ENCODE measurements around the gene LTBP1. TPM values are rescaled to one million over a fixed set of nuclear protein-coding genes. Genes with fewer than 3 reads are reported as not detected.

Gene LTBP1
- total RNA-seq, 1 donor from 2014 or later: 102 TPM

DNA sequence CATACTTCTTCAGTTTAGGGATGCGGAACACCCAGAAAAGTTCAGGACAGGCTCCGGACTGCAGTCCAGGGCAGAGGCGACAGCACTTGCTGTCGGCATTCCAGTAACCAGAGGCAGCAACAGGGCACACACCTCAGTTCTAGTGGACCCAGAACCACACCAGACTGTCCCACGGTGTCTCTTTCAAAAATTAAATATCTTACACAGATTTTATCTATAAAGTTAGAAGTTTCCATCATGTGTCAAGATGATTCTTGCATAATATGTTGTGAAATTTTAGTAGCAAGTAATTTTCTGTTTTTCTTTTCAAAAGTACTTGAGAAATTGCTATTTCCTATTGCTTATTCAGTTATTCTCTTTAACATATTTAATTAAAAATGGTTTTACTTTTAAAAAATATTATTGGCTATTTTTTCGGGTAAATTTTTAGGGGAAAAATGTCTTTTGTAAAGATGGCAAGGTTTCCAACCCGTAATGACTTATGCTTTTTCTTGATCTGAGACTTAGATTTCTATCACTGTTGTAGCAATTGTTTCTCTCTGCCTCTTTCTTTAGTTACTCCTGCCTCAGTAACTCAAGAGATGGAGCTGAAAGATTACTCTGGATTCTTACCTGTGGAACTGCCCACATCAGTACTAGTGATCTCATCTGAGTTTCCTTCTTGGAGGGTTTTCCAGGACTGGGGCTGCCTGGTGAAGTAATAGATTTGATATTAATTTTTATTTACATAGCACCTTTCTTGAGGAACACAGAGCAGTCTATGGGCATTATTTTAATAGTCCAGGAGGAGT is 182.7 kb downstream of the LTBP1 start:
- Mint-ChIP-seq H3K27me3 (ENCODE audit: unreplicated experiment) (no peaks in the 10 kb centered on the region), H3K36me3 (ENCODE audit: unreplicated experiment) (peaks cover 10% of the 10 kb centered on the region), H3K9me3 (ENCODE audit: unreplicated experiment) (no peaks in the 10 kb centered on the region), H3K27ac (ENCODE audit: unreplicated experiment) (no peak overlapping the region), H3K4me1 (ENCODE audit: unreplicated experiment) (peaks cover 54% of the 10 kb centered on the region), H3K4me3 (ENCODE audit: unreplicated experiment) (no peak overlapping the region)
- TF ChIP-seq, protein P1, sequence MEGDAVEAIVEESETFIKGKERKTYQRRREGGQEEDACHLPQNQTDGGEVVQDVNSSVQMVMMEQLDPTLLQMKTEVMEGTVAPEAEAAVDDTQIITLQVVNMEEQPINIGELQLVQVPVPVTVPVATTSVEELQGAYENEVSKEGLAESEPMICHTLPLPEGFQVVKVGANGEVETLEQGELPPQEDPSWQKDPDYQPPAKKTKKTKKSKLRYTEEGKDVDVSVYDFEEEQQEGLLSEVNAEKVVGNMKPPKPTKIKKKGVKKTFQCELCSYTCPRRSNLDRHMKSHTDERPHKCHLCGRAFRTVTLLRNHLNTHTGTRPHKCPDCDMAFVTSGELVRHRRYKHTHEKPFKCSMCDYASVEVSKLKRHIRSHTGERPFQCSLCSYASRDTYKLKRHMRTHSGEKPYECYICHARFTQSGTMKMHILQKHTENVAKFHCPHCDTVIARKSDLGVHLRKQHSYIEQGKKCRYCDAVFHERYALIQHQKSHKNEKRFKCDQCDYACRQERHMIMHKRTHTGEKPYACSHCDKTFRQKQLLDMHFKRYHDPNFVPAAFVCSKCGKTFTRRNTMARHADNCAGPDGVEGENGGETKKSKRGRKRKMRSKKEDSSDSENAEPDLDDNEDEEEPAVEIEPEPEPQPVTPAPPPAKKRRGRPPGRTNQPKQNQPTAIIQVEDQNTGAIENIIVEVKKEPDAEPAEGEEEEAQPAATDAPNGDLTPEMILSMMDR (IDR thresholded peaks at IDR 0.05): no peak
- no peak for DNase-seq (ENCODE audit: extremely low spot score, unreplicated experiment)

DNA sequence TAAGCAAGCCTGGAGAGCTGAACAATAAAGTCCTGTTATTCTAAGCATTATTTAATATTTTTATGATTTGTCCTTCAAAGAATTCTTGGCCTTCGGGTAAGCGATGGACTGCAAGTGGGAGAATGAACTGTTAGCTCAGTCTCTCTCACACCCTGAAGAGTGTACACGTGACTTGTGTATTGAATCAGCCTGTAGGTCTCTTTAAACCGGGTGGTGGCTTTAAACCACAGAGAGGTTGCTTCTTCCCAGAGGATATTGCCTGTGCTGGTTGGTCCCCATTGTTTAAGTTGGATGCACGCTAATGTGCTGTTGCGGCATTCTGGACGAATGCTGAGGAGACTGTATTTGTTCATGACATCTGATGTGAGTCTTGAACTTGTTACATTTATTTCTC is 183.3 kb downstream of the LTBP1 start:
- TF ChIP-seq, protein P1 (IDR thresholded peaks at IDR 0.05): no peak
- DNase-seq (ENCODE audit: extremely low spot score, unreplicated experiment): no peak
- no peaks in the 10 kb centered on the region for H3K27me3 Mint-ChIP-seq (ENCODE audit: unreplicated experiment)
- peak overlapping the region; percentile 49 for H3K27ac Mint-ChIP-seq (ENCODE audit: unreplicated experiment)
- H3K36me3 Mint-ChIP-seq (ENCODE audit: unreplicated experiment): peaks cover 10% of the 10 kb centered on the region
- H3K9me3 Mint-ChIP-seq (ENCODE audit: unreplicated experiment): no peaks in the 10 kb centered on the region
- no peak overlapping the region for H3K4me3 Mint-ChIP-seq (ENCODE audit: unreplicated experiment)
- H3K4me1 Mint-ChIP-seq (ENCODE audit: unreplicated experiment): peaks cover 60% of the 10 kb centered on the region

DNA sequence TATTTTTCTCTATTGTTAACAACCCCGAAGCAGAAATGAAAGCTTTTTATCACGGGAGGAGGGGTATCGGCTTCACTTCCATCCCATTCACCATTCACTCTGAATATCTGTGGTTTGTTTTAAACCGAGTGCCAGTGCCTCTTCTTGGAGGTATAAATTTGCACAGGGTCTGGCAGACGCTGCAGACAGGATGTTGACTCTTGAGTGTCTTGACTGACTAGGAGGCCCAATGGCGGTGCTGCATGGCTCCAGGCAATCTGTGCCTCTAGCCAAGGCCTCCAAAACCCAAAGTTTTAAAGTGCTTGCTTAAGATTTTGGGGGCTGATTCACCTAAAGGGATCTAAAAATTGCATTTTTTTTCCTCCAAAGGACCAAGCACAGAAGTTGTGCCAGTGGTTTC is 183.8 kb downstream of the LTBP1 start:
- no peak for DNase-seq (ENCODE audit: extremely low spot score, unreplicated experiment)
- peak overlapping the region; percentile 49 for H3K27ac Mint-ChIP-seq (ENCODE audit: unreplicated experiment)
- peaks cover 65% of the 10 kb centered on the region for H3K4me1 Mint-ChIP-seq (ENCODE audit: unreplicated experiment)
- no peak overlapping the region for H3K4me3 Mint-ChIP-seq (ENCODE audit: unreplicated experiment)
- no peaks in the 10 kb centered on the region for H3K9me3 Mint-ChIP-seq (ENCODE audit: unreplicated experiment)
- H3K27me3 Mint-ChIP-seq (ENCODE audit: unreplicated experiment): no peaks in the 10 kb centered on the region
- TF ChIP-seq, protein P1 (IDR thresholded peaks at IDR 0.05): no peak
- peaks cover 10% of the 10 kb centered on the region for H3K36me3 Mint-ChIP-seq (ENCODE audit: unreplicated experiment)

DNA sequence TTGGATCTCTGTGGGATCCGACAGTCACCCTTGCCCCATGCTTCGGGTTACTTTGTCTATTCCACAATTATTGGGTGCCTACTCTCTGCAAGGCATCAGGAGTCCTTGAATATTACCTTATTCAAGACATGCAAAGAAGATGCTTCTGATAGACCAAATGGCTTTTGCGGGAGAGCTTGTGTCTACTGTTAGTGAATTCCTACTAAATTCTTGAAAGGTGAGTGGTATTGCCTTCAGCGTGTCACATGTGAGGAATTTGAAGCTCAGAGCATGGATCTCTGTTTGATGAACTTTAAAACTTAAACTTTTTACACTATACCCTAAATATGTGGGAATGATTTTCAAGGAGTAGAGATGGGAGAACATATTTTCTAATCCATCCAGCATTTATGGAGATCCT is 184.4 kb downstream of the LTBP1 start:
- Mint-ChIP-seq H3K9me3 (ENCODE audit: unreplicated experiment) (no peaks in the 10 kb centered on the region), H3K27me3 (ENCODE audit: unreplicated experiment) (no peaks in the 10 kb centered on the region), H3K27ac (ENCODE audit: unreplicated experiment) (no peak overlapping the region), H3K4me1 (ENCODE audit: unreplicated experiment) (peaks cover 71% of the 10 kb centered on the region), H3K36me3 (ENCODE audit: unreplicated experiment) (peaks cover 10% of the 10 kb centered on the region), H3K4me3 (ENCODE audit: unreplicated experiment) (no peak overlapping the region)
- TF ChIP-seq, protein P1 (IDR thresholded peaks at IDR 0.05): no peak
- DNase-seq (ENCODE audit: extremely low spot score, unreplicated experiment): no peak

DNA sequence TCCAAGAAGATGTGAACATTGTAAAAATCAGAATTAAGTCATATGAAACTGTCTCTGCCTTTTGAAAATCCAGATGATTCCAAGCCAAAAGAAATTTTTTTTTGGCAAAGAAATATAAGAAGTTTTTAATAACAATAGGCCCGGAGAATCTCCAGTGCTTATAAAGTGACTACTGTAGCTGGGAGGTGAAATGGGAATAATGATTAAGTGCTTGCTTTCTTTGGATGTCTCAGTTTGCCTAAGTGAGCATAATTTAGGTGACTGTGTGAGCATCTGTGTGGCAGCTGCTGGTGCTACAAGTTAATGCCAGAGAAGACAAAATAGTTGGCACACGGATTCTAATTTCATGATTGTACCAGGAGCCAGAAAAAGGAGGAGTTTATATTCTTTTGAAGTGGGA is 185.0 kb downstream of the LTBP1 start:
- Mint-ChIP-seq H3K36me3 (ENCODE audit: unreplicated experiment) (peaks cover 10% of the 10 kb centered on the region), H3K27me3 (ENCODE audit: unreplicated experiment) (no peaks in the 10 kb centered on the region), H3K4me3 (ENCODE audit: unreplicated experiment) (no peak overlapping the region), H3K27ac (ENCODE audit: unreplicated experiment) (no peak overlapping the region), H3K4me1 (ENCODE audit: unreplicated experiment) (peaks cover 72% of the 10 kb centered on the region), H3K9me3 (ENCODE audit: unreplicated experiment) (no peaks in the 10 kb centered on the region)
- no peak for DNase-seq (ENCODE audit: extremely low spot score, unreplicated experiment)
- TF ChIP-seq, protein P1 (IDR thresholded peaks at IDR 0.05): no peak

Measured in osteocyte (in vitro differentiated cells).